ENCODE results near the gene SSR2.

The SSR2 gene

GRCh38 chr1:155971910-155972809, 48.6 kb downstream of the SSR2 start:
- no peak for DNase-seq

- no peak for DNase-seq
Measured at GRCh38 chr1:155970531-155971167, 50.1 kb downstream of the SSR2 start.

GRCh38 chr1:155969377-155969791, 51.4 kb downstream of the SSR2 start:
- DNase-seq = no peak

- DNase-seq = no peak
Measured at GRCh38 chr1:155968670-155969069, 52.1 kb downstream of the SSR2 start.

GRCh38 chr1:155968051-155968400, 52.7 kb downstream of the SSR2 start:
- DNase-seq = no peak

- no peak for DNase-seq
Measured at GRCh38 chr1:155967341-155968050, 53.3 kb downstream of the SSR2 start.

GRCh38 chr1:155966750-155967149, 54.0 kb downstream of the SSR2 start:
- no peak for DNase-seq

- DNase-seq = no peak
Measured at GRCh38 chr1:155966135-155966534, 54.6 kb downstream of the SSR2 start.

GRCh38 chr1:155964193-155964592, 56.6 kb downstream of the SSR2 start:
- DNase-seq = no peak

GRCh38 chr1:155962599-155963211, 58.0 kb downstream of the SSR2 start:
- DNase-seq = no peak

- DNase-seq = no peak
Measured at GRCh38 chr1:155961937-155962336, 58.8 kb downstream of the SSR2 start.

- no peak for DNase-seq
Measured at GRCh38 chr1:155960081-155960745, 60.5 kb downstream of the SSR2 start.

Data from activated CD4-positive, alpha-beta T cell treated with anti-CD3 and anti-CD28 coated beads, Interleukin-2, amount 50 U/mL, for 1 hour (primary cell).